GM23338 (cell line): Measurements from ENCODE around the gene ZMAT5. TPM values are rescaled to one million over a fixed set of nuclear protein-coding genes. Genes with fewer than 3 reads are reported as not detected.

Experiments used
- ATAC-seq: fragments of 200-7000 bp; cut with Tn5 transposase; 3 replicates; pipeline ENCODE4 v1.9.1; 2020
- DNase-seq: peaks from one replicate; pipeline ENCODE4 v3.0.0-alpha.2; 2015; ENCODE audit warnings: low spot score
- H2AFZ ChIP-seq: fragments of 200-600 bp; sonication (generic); 2 replicates; pipeline ENCODE4 v1.8.0; 2016; ENCODE audit warnings: antibody characterized with exemption, mild to moderate bottlenecking, moderate library complexity
- H3F3A ChIP-seq: fragments of 200-600 bp; sonication (generic); replicated peaks from 2 replicates; pipeline ENCODE4 v1.8.0; 2017; ENCODE audit warnings: antibody characterized with exemption, mixed run types, low read depth
- H3K27ac ChIP-seq: fragments of 200-600 bp; sonication (generic); 2 replicates; pipeline ENCODE4 v1.6.1; 2016; ENCODE audit warnings: low read depth
- H3K27me3 ChIP-seq: fragments of 200-600 bp; sonication (generic); 2 replicates; pipeline ENCODE4 v1.8.0; 2016; ENCODE audit warnings: mild to moderate bottlenecking, mixed run types, moderate library complexity; ENCODE audit not compliant: insufficient read depth
- H3K36me3 ChIP-seq: fragments of 200-600 bp; sonication (generic); 2 replicates; pipeline ENCODE4 v1.8.0; 2016; ENCODE audit warnings: mild to moderate bottlenecking; ENCODE audit not compliant: insufficient read depth
- H3K4me1 ChIP-seq: fragments of 200-600 bp; sonication (generic); 2 replicates; pipeline ENCODE4 v1.8.0; 2016; ENCODE audit warnings: mild to moderate bottlenecking, moderate library complexity; ENCODE audit not compliant: insufficient read depth
- H3K4me2 ChIP-seq: fragments of 200-600 bp; sonication (generic); 2 replicates; pipeline ENCODE4 v1.7.1; 2017; ENCODE audit warnings: mixed run types
- H3K4me3 ChIP-seq: fragments of 200-600 bp; sonication (generic); 2 replicates; pipeline ENCODE4 v1.6.1; 2016; ENCODE audit warnings: mixed run types
- H3K79me2 ChIP-seq: fragments of 200-600 bp; sonication (generic); replicated peaks from 2 replicates; pipeline ENCODE4 v1.8.0; 2017; ENCODE audit warnings: mild to moderate bottlenecking; ENCODE audit not compliant: insufficient read depth
- H3K9me2 ChIP-seq: fragments of 200-600 bp; sonication (generic); 2 replicates; pipeline ENCODE4 v1.8.0; 2017; ENCODE audit not compliant: insufficient read depth
- H4K20me1 ChIP-seq: fragments of 200-600 bp; sonication (generic); replicated peaks from 2 replicates; pipeline ENCODE4 v1.8.0; 2017; ENCODE audit warnings: mild to moderate bottlenecking; ENCODE audit not compliant: insufficient read depth
- H3K27ac Mint-ChIP-seq: 2 replicates; pipeline ENCODE4 v1.8.0; 2020; ENCODE audit warnings: inconsistent platforms, mild to moderate bottlenecking, moderate library complexity, mixed read lengths
- H3K27me3 Mint-ChIP-seq: 3 replicates; pipeline ENCODE4 v1.8.0; 2022; ENCODE audit warnings: low read depth, mild to moderate bottlenecking, moderate library complexity, mixed read lengths, inconsistent platforms; ENCODE audit not compliant: insufficient read depth, poor library complexity
- H3K36me3 Mint-ChIP-seq: 3 replicates; pipeline ENCODE4 v1.8.0; 2021; ENCODE audit warnings: low read depth, mild to moderate bottlenecking, inconsistent platforms, moderate library complexity, mixed read lengths
- H3K4me1 Mint-ChIP-seq: 3 replicates; pipeline ENCODE4 v1.8.0; 2020; ENCODE audit warnings: mild to moderate bottlenecking, inconsistent platforms, mixed read lengths
- H3K4me3 Mint-ChIP-seq: 3 replicates; pipeline ENCODE4 v1.8.0; 2021; ENCODE audit warnings: moderate library complexity, mild to moderate bottlenecking, inconsistent platforms, mixed read lengths
- H3K9me3 Mint-ChIP-seq: 3 replicates; pipeline ENCODE4 v1.8.0; 2020; ENCODE audit warnings: moderate library complexity, mild to moderate bottlenecking, inconsistent platforms, mixed read lengths
- CREB1 ChIP-seq: fragments of 250-450 bp; sonication (Bioruptor Pico); IDR thresholded peaks from 2 replicates; pipeline ENCODE4 v1.5.0; 2020; ENCODE audit warnings: low read depth, mild to moderate bottlenecking, moderate library complexity
- CTCF ChIP-seq, 2 experiments: fragments of 200-600 bp in 1 of 2; sonication (generic) in 1 of 2; conservative IDR thresholded peaks; 2 replicates each; pipeline versions ENCODE4 v1.5.1 to v1.6.1; 2016 to 2017; ENCODE audit warnings: antibody characterized with exemption in 2 of 2, low read depth in 2 of 2, mild to moderate bottlenecking in 2 of 2, moderate library complexity in 1 of 2
- EZH2 ChIP-seq: fragments of 200-600 bp; sonication (generic); IDR thresholded peaks from one replicate; pipeline ENCODE4 v1.8.0; 2017; ENCODE audit warnings: antibody characterized with exemption, mild to moderate bottlenecking, low read depth; ENCODE audit not compliant: unreplicated experiment
- JUNB ChIP-seq: IDR thresholded peaks from one replicate; pipeline ENCODE4 v1.6.1; 2016; ENCODE audit warnings: antibody characterized with exemption; ENCODE audit not compliant: unreplicated experiment
- NANOG ChIP-seq: IDR thresholded peaks from 2 replicates; pipeline ENCODE4 v1.6.1; 2016; ENCODE audit warnings: antibody characterized with exemption, borderline replicate concordance
- POLR2AphosphoS5 ChIP-seq: IDR thresholded peaks from 2 replicates; pipeline ENCODE4 v1.6.1; 2016; ENCODE audit warnings: antibody characterized with exemption, low read depth
- STAT1 ChIP-seq: IDR thresholded peaks from one replicate; pipeline ENCODE4 v1.6.1; 2016; ENCODE audit warnings: antibody characterized with exemption; ENCODE audit not compliant: unreplicated experiment
- ZNF114 ChIP-seq: fragments of 250-450 bp; sonication (Bioruptor Pico); IDR thresholded peaks from 2 replicates; pipeline ENCODE4 v1.5.0; 2020; ENCODE audit warnings: mild to moderate bottlenecking, moderate library complexity
- polyA plus RNA-seq: library from polyadenylated mRNA; unstranded; fragments of >200 nt; fragmentation: Nextera tagmentation; extraction: Ambion mirVana; gene quantifications from 2 replicates; pipeline ENCODE4 v1.2.1, GENCODE V29; 2016
- total RNA-seq: library from RNA; depleted of rRNA; stranded (reverse); fragments of >200 nt; shearing (Covaris generic); gene quantifications from 2 replicates; pipeline ENCODE4 v1.2.3, GENCODE V29; 2014
- TF ChIP-seq, protein P1 (sequence below): fragments of 250-450 bp; sonication (Bioruptor Pico); IDR thresholded peaks from 2 replicates; pipeline ENCODE4 v1.5.0; 2020; ENCODE audit warnings: mild to moderate bottlenecking, moderate library complexity

ZMAT5 gene
- total and polyA plus RNA-seq, 2 experiments from 2014 or later = 14.6 to 25.4 TPM

DNA sequence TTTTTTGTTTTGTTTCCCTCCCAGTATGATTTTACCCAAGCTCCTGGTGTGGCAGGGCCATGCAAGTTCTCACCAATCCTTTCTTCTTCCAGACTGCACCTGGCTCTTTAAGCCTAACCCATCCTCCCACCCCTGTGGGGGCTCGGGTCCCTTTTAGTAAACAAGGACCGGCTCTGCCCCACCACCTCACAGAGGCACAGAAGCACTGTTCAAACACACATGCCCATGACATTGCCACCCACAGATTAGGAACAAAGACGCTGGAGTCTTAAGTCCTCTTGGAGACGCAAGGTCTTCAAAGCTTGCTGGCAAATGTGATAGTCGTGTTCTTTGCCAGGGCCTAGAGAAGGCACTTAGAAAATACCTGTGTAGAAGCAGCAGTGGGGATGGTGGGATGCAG is 19.2 kb upstream of the ZMAT5 start:
- Mint-ChIP-seq H3K4me1 (peaks cover 13% of the 10 kb centered on the region), H3K27me3 (peaks cover 6% of the 10 kb centered on the region), H3K36me3 (peaks cover 14% of the 10 kb centered on the region), H3K9me3 (no peaks in the 10 kb centered on the region), H3K4me3 (no peak overlapping the region), H3K27ac (peak overlapping the region; percentile 78)
- H3K27ac ChIP-seq = no peak overlapping the region
- H3K4me1 ChIP-seq = no peaks in the 10 kb centered on the region
- H4K20me1 ChIP-seq = no peaks in the 10 kb centered on the region
- no peaks in the 10 kb centered on the region; the same call in 1 of the 2 replicates for H3K36me3 ChIP-seq
- no peaks in the 10 kb centered on the region for H3K27me3 ChIP-seq
- H3F3A ChIP-seq = no peaks in the 10 kb centered on the region
- no peak overlapping the region for H3K4me3 ChIP-seq
- TF ChIP-seq, protein P1, sequence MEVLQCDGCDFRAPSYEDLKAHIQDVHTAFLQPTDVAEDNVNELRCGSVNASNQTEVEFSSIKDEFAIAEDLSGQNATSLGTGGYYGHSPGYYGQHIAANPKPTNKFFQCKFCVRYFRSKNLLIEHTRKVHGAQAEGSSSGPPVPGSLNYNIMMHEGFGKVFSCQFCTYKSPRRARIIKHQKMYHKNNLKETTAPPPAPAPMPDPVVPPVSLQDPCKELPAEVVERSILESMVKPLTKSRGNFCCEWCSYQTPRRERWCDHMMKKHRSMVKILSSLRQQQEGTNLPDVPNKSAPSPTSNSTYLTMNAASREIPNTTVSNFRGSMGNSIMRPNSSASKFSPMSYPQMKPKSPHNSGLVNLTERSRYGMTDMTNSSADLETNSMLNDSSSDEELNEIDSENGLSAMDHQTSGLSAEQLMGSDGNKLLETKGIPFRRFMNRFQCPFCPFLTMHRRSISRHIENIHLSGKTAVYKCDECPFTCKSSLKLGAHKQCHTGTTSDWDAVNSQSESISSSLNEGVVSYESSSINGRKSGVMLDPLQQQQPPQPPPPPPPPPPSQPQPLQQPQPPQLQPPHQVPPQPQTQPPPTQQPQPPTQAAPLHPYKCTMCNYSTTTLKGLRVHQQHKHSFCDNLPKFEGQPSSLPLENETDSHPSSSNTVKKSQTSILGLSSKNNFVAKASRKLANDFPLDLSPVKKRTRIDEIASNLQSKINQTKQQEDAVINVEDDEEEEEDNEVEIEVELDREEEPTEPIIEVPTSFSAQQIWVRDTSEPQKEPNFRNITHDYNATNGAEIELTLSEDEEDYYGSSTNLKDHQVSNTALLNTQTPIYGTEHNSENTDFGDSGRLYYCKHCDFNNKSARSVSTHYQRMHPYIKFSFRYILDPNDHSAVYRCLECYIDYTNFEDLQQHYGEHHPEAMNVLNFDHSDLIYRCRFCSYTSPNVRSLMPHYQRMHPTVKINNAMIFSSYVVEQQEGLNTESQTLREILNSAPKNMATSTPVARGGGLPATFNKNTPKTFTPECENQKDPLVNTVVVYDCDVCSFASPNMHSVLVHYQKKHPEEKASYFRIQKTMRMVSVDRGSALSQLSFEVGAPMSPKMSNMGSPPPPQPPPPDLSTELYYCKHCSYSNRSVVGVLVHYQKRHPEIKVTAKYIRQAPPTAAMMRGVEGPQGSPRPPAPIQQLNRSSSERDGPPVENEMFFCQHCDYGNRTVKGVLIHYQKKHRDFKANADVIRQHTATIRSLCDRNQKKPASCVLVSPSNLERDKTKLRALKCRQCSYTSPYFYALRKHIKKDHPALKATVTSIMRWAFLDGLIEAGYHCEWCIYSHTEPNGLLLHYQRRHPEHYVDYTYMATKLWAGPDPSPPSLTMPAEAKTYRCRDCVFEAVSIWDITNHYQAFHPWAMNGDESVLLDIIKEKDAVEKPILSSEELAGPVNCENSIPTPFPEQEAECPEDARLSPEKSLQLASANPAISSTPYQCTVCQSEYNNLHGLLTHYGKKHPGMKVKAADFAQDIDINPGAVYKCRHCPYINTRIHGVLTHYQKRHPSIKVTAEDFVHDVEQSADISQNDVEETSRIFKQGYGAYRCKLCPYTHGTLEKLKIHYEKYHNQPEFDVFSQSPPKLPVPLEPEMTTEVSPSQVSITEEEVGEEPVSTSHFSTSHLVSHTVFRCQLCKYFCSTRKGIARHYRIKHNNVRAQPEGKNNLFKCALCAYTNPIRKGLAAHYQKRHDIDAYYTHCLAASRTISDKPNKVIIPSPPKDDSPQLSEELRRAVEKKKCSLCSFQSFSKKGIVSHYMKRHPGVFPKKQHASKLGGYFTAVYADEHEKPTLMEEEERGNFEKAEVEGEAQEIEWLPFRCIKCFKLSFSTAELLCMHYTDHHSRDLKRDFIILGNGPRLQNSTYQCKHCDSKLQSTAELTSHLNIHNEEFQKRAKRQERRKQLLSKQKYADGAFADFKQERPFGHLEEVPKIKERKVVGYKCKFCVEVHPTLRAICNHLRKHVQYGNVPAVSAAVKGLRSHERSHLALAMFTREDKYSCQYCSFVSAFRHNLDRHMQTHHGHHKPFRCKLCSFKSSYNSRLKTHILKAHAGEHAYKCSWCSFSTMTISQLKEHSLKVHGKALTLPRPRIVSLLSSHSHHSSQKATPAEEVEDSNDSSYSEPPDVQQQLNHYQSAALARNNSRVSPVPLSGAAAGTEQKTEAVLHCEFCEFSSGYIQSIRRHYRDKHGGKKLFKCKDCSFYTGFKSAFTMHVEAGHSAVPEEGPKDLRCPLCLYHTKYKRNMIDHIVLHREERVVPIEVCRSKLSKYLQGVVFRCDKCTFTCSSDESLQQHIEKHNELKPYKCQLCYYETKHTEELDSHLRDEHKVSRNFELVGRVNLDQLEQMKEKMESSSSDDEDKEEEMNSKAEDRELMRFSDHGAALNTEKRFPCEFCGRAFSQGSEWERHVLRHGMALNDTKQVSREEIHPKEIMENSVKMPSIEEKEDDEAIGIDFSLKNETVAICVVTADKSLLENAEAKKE (CRISPR knock-in tag) = no peak
- no peak for TF ChIP-seq CTCF (conservative IDR thresholded peaks at IDR 0.05; ENCODE audit: low read depth in 2 of 2)
- TF ChIP-seq STAT1 = no peak
- TF ChIP-seq ZNF114 (CRISPR knock-in tag) = no peak
- TF ChIP-seq NANOG = no peak
- TF ChIP-seq JUNB = no peak
- TF ChIP-seq EZH2 = no peak
- no peak for TF ChIP-seq CREB1 (CRISPR knock-in tag)
- no peak for TF ChIP-seq POLR2AphosphoS5
- H3K79me2 ChIP-seq = no peaks in the 10 kb centered on the region
- no peak for DNase-seq
- no peaks in the 10 kb centered on the region for H3K9me2 ChIP-seq
- H2AFZ ChIP-seq = no peak overlapping the region
- ATAC-seq = peak; percentile 31
- no peak overlapping the region for H3K4me2 ChIP-seq
